LoVo (cell line): ENCODE results near the gene MORF4L1.
"Not testable (repeated sequence)": the region's sequence is repeated elsewhere in the genome, so short reads cannot be mapped to it uniquely, and the experiment has no call there.

ENCODE experiments used
- DNase-seq: peaks from one replicate; pipeline ENCODE4 v3.0.0-alpha.2; 2016; ENCODE audit warnings: low spot score

MORF4L1 gene

DNA sequence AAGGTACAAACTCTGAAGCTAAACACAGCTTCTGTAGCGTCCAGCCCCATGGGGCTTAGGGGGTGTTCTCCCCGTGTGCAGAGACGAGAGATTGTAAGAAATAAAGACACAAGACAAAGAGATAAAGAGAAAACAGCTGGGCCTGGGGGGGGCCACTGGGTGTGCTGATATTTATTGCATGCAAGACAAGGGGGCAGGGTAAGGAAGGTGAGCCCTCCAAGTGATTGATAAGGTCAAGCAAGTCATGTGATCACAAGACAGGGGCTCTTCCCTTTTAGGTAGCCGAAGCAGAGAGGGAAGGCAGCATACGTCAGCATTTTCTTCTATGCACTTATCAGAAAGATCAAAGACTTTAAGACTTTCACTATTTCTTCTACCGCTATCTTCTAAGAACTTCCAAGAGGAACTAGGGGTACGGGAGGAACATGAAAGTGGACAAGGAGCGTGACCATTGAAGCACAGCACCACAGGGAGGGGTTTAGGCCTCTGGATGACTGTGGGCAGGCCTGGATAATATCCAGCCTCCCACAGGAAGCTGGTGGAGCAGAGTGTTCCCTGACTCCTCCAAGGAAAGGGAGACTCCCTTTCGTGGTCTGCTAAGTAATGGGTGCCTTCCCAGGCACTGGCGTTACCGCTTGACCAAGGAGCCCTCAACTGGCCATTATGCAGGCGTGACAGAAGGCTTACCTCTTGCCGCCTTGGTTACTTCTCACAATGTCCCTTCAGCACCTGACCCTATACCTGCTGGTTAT, 29.8 kb downstream of the MORF4L1 start:
- not testable (repeated sequence) for DNase-seq

DNA sequence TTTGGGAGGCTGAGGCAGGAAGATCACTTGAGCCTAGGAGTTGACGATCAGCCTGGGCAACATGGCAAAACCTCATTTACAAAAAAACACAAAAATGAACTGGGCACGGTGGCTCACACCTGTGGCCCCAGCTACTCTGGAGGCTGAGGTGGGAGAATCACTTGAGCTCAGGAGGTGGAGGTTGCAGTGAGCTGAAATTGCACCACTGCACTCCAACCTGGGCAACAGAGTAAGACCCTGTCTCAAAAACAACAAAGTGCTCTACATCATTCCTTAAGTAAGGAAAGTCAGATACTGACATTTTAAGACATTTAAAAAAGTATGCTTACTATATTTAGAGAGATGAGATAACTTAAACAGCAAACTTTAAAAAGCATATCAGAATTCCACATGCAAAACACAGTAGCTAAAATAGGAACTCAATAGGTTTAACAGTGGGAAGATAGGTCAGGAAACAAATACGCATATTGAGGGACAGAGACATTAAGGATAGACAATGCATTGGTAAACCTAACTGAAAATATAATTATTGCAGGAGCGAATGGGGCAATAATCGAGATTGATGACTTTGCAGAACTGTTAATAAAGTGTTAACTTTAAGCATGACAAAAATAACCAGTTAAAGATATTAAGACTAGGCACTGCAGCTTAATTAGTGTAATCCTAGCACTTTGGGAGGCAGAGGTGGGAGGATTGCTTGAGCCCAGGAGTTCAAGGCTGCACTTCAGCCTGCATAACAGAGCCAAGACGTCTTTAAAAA, 32.1 kb downstream of the MORF4L1 start:
- no peak for DNase-seq

DNA sequence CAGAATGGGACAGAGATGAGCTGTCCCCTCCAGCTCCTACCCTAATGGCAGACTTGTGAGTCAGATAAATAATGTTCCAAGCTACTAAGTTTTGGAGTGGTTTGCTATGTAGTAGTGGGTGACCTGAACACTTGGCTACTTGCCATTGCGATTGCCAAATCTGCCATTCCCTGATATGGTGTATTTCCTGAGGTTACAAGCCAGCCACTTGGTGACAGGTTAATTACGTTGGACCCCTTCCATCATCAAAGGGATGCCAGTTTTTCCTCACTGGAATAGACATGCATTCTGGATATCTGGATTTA, 33.6 kb downstream of the MORF4L1 start:
- no peak for DNase-seq

DNA sequence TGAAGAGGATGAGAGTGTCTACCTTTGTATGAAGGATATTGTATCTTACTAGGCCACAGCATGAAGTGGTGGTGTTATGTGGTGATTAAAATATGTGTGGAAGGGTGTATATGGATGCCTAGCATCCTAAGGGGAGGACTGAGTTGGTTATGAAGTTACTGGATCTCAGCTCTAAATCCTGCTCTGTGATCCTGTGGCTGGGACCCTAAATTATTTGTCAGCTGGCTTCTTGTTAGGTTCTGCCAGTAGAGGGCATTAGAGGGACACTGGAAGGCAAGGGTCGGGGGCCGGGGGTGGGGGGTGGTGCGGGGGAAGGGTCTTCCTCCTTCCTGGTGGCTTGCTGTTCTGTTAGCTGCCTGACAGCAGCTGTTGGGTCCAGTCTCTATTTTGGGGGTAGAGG, 34.9 kb downstream of the MORF4L1 start:
- no peak for DNase-seq

GRCh38 chr15:78909160-78909695, 36.5 kb downstream of the MORF4L1 start:
- no peak for DNase-seq

GRCh38 chr15:78909791-78910228, 37.1 kb downstream of the MORF4L1 start:
- peak; percentile 28 for DNase-seq

GRCh38 chr15:78910271-78910670, 37.6 kb downstream of the MORF4L1 start:
- DNase-seq: no peak

DNA sequence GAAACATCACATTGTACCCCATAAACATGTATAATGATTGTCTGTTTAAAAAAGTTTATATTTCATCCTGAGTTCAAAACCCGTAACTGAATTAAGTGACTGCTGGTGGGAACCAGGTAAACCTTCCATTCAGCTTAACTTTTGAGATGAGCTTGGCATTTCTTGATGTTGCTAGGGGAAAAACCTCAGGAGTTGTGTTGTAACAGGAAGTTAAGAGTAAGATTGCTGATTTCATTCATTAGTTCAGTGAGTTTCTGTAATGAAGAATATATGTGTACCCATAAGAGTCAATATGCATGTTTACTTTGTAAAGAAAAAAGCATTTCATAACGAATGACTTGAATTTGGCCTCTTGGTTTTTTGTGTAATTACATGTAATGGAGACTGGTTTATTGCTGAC, 39.6 kb downstream of the MORF4L1 start:
- DNase-seq: no peak

GRCh38 chr15:78913012-78913411, 40.3 kb downstream of the MORF4L1 start:
- DNase-seq: no peak

- DNase-seq: no peak
Observed at GRCh38 chr15:78914027-78914764, 41.5 kb downstream of the MORF4L1 start.

DNA sequence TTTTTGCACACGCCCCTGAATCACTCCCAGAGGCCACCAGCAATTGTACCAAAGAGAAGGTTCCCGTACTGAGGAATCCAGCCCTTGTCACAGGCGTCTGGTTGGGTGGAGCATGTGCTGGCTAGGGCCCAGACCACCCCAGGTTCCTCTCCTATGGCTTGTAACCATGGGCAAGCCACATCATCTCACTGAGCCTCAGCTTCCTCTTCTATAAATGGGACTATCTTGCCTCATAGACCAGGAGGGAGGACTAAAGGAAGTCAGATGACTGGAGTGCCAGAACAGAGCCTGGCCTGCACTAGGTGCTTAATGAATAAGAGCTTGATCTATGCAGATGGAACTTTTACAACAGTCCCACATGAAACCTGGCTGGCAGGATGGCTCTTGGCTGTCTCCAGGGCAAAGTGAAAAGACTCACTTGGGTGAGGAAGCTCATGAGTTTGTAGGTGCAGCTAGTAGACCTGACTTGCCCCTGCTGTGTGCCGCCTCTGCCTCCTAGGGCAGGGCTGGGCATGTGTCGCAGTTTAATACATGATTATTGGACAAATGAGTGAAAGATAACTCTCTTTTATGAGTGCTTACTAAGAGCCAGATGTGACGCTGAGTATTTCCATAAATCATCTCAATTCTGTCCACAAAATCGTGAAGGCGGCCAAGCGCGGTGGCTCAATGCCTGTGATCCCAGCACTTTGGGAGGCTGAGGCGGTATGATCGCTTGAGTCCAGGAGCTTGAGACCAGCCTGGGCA, 42.8 kb downstream of the MORF4L1 start:
- DNase-seq: no peak

- DNase-seq: no peak
Observed at GRCh38 chr15:78916088-78916487, 43.4 kb downstream of the MORF4L1 start.

- DNase-seq: no peak
Observed at GRCh38 chr15:78917888-78918287, 45.2 kb downstream of the MORF4L1 start.

GRCh38 chr15:78921517-78921916, 48.8 kb downstream of the MORF4L1 start:
- no peak for DNase-seq

GRCh38 chr15:78921940-78922339, 49.2 kb downstream of the MORF4L1 start:
- DNase-seq: no peak

DNA sequence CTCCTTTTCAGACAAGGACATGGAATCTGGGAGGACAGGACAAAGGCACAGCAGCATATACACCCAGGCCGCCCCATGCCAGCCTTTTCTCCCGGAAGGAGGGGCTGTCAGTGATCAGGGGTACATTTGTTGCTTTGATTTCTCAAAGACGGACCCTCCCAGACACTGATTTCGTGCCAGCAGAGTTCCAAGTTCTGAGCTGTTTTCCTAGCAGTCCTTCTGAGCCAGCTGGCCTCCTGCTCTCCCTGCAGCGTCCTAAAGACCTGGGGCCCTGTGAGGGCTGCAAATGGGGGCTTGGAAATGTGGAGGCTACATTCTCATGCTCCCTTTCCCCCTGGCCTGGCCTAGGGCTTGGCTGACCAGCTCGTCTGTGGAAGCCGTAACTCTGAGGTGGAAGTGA, 49.8 kb downstream of the MORF4L1 start:
- no peak for DNase-seq

- DNase-seq: no peak
Observed at GRCh38 chr15:78923015-78923414, 50.3 kb downstream of the MORF4L1 start.

DNA sequence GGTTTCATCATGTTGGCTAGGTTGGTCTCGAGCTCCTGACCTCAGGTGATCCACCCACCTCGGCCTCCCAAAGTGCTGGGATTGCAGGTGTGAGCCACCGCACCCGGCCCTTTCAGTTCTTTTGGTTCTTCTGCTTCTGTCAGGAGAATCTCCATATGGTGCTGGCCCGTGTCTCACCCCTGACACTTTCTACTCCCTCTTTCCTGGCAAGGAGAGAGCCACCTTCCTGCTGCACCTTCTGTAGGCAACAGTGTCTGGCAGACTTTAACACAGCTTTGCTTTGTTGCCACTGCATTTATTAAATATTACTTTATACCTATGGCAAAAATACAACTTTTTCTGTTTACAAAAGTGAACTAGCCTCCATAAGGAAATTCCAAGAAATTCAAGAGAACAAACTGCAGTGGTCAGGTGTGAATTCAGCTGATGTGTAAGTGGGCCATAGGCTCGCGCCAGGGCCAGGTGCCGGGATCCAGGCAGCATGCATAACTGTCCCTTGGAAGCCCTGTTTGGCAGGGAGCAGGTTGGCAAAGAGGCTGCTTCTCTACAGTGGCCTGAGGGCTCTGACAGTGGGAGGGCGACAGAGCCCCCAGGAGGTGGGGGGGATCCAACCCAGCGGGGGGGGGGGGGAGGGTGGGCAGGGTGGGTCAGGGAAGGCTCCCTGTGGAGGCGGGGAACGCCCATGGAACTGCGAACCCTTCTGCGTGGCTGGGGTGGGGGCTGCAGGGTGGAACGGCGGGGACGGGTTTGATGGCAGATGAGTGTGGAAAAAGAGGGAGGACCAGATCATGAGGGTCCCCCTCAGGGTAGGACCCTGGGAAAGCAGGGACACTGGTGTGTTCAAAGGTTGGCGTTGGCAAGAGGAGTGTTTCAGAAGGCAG, 51.0 kb downstream of the MORF4L1 start:
- no peak for DNase-seq

- DNase-seq: no peak
Observed at GRCh38 chr15:78925076-78925624, 52.5 kb downstream of the MORF4L1 start.

DNA sequence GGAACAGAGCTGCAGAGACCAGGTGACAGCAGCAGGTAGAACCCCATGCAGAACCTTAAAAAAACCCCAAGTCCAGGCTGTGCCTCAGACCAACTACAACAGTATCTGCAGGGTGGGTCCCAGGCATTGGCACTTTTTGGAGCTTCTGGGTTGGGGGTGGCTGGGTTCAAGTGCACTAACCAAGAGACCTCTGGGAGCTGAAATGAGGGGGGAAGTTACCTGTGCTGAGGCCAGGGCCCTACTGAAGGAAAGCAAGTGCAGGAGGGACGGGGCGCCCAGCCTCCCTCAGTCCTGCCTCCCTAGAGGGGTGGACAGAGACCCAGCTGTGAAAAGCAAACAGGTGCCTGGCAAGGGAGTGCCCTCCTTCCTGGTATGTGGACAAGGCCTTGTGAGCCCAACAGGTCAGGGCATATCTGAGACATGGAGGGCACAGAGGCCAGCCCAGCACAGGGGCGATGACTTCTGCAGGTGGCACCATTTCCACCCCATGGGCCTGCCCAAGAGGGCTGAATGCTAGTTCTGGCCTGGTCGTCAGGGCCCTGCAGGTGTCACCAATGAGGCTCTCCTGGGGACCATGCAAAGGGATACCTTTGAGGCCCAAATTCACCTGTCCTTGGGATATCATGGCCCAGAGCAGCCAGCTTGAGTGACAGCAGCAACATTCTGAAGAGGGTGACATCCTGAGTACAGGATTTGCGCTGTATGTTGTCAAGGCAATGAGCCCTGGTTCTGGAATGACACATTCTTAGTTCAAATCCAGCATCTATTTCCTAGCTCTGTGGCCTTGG, 53.5 kb downstream of the MORF4L1 start:
- DNase-seq: no peak
